Peyer's patch (tissue), 4 donors: ENCODE measurements around the gene SNCB. TPM values are rescaled to one million over a fixed set of nuclear protein-coding genes. Genes with fewer than 3 reads are reported as not detected.

Experiments used
- DNase-seq, 3 donors: peaks; one replicate each; pipeline ENCODE4 v3.0.0-alpha.2; 2017 to 2019
- H3K27ac ChIP-seq, 4 donors: fragments of 200-600 bp; sonication (generic); one replicate each; pipeline ENCODE4 v1.5.1; 2016 to 2019
- H3K27me3 ChIP-seq, 2 donors: fragments of 200-600 bp; sonication (generic); one replicate each; pipeline ENCODE4 v1.5.1; 2019
- H3K36me3 ChIP-seq, 3 donors: fragments of 200-600 bp; sonication (generic); one replicate each; pipeline ENCODE4 v1.5.1; 2016 to 2019
- H3K4me1 ChIP-seq, 4 donors: fragments of 200-600 bp; sonication (generic); one replicate each; pipeline ENCODE4 v1.5.1; 2016 to 2019
- H3K4me3 ChIP-seq, 4 donors: fragments of 200-600 bp; sonication (generic); 1 replicate in 3 of 4; 2 replicates in 1 of 4; pipeline ENCODE4 v1.5.1; 2016 to 2019; ENCODE audit warnings: mild to moderate bottlenecking in 1 of 4
- H3K9me3 ChIP-seq, 4 donors: fragments of 200-600 bp; sonication (generic); one replicate each; pipeline ENCODE4 v1.5.1; 2016 to 2019; ENCODE audit warnings: mild to moderate bottlenecking in 1 of 4
- CTCF ChIP-seq, 6 experiments: fragments of 450-650 bp in 4 of 6; fragments of 200-600 bp in 2 of 6; sonication (generic) in 1 of 6; IDR thresholded peaks; one replicate each; pipeline ENCODE4 v1.5.1; 2017 to 2019; ENCODE audit warnings: antibody characterized with exemption in 6 of 6, mild to moderate bottlenecking in 3 of 6, moderate library complexity in 1 of 6
- POLR2A ChIP-seq, 2 donors: fragments of 450-650 bp; IDR thresholded peaks; one replicate each; pipeline ENCODE4 v1.5.1; 2017; ENCODE audit warnings: antibody characterized with exemption in 2 of 2, mild to moderate bottlenecking in 2 of 2, moderate library complexity in 2 of 2
- total RNA-seq, 4 donors: library from RNA; depleted of rRNA; stranded (reverse); fragments of >200 nt; gene quantifications; one replicate each; pipeline ENCODE4 v1.1.0, GENCODE V29; 2016

SNCB gene
- total RNA-seq, 4 donors from 2014 or later, result not detected

GRCh38 chr5:176659860-176660461 is 29.6 kb upstream of the SNCB start:
- Histone ChIP-seq H3K4me3 (no peak overlapping the region), H3K27ac (no peak overlapping the region), H3K27me3 (no peaks in the 10 kb centered on the region), H3K4me1 (peaks cover 0 to 21% (median 15%) of the 10 kb centered on the region in 4 donors), H3K9me3 (no peaks in the 10 kb centered on the region), H3K36me3 (peaks cover 0 to 9% (median 0%) of the 10 kb centered on the region in 3 donors)
- no peak for DNase-seq
- TF ChIP-seq POLR2A (IDR thresholded peaks at IDR 0.05), result no peak
- no peak for TF ChIP-seq CTCF (IDR thresholded peaks at IDR 0.05)

GRCh38 chr5:176659512-176659839 is 29.1 kb upstream of the SNCB start:
- H3K27ac ChIP-seq, result peak overlapping the region in 1 of 4 donors; percentile 67
- H3K4me1 ChIP-seq, result peaks cover 0 to 21% (median 15%) of the 10 kb centered on the region in 4 donors
- H3K36me3 ChIP-seq, result peaks cover 0 to 9% (median 0%) of the 10 kb centered on the region in 3 donors
- no peaks in the 10 kb centered on the region for H3K9me3 ChIP-seq
- TF ChIP-seq CTCF (IDR thresholded peaks at IDR 0.05), result no peak
- TF ChIP-seq POLR2A (IDR thresholded peaks at IDR 0.05), result no peak
- H3K4me3 ChIP-seq, result no peak overlapping the region
- DNase-seq, result no peak
- no peaks in the 10 kb centered on the region for H3K27me3 ChIP-seq

GRCh38 chr5:176658817-176659511 is 28.6 kb upstream of the SNCB start:
- H3K27ac ChIP-seq, result peak overlapping the region in 3 of 4 donors; percentile 11 to 67 (median 40)
- peaks cover 0 to 9% (median 0%) of the 10 kb centered on the region in 3 donors for H3K36me3 ChIP-seq
- H3K4me1 ChIP-seq, result peaks cover 0 to 21% (median 15%) of the 10 kb centered on the region in 4 donors
- H3K9me3 ChIP-seq, result no peaks in the 10 kb centered on the region
- no peaks in the 10 kb centered on the region for H3K27me3 ChIP-seq
- DNase-seq, result peak in 2 of 3 donors; percentile 37 to 63
- peak overlapping the region in 3 of 4 donors; percentile 23 to 48 (median 36) for H3K4me3 ChIP-seq
- TF ChIP-seq CTCF (IDR thresholded peaks at IDR 0.05) (no peak), POLR2A (IDR thresholded peaks at IDR 0.05) (no peak)

- Histone ChIP-seq H3K4me3 (no peak overlapping the region), H3K4me1 (peaks cover 0 to 22% (median 17%) of the 10 kb centered on the region in 4 donors), H3K27me3 (no peaks in the 10 kb centered on the region), H3K9me3 (no peaks in the 10 kb centered on the region), H3K36me3 (peaks cover 0 to 14% (median 0%) of the 10 kb centered on the region in 3 donors), H3K27ac (peak overlapping the region in 1 of 4 donors; percentile 67)
- no peak for TF ChIP-seq POLR2A (IDR thresholded peaks at IDR 0.05)
- TF ChIP-seq CTCF (IDR thresholded peaks at IDR 0.05), result peak; percentile 36 to 83 (median 74)
- DNase-seq, result peak; percentile 65 to 85 (median 80)
These were observed 27.8 kb upstream of the SNCB start for GRCh38 chr5:176658007-176658599.

GRCh38 chr5:176656467-176656990 is 26.2 kb upstream of the SNCB start:
- no peak overlapping the region for H3K4me3 ChIP-seq
- H3K27ac ChIP-seq, result no peak overlapping the region
- peaks cover 0 to 22% (median 17%) of the 10 kb centered on the region in 4 donors for H3K4me1 ChIP-seq
- H3K27me3 ChIP-seq, result no peaks in the 10 kb centered on the region
- DNase-seq, result no peak
- no peaks in the 10 kb centered on the region for H3K9me3 ChIP-seq
- TF ChIP-seq POLR2A (IDR thresholded peaks at IDR 0.05), result no peak
- no peak for TF ChIP-seq CTCF (IDR thresholded peaks at IDR 0.05)
- H3K36me3 ChIP-seq, result peaks cover 0 to 22% (median 0%) of the 10 kb centered on the region in 3 donors
